ENCODE data around the gene TSPAN11.
"Not testable (repeated sequence)": the region's sequence is repeated elsewhere in the genome, so short reads cannot be mapped to it uniquely, and the experiment has no call there.

DNA sequence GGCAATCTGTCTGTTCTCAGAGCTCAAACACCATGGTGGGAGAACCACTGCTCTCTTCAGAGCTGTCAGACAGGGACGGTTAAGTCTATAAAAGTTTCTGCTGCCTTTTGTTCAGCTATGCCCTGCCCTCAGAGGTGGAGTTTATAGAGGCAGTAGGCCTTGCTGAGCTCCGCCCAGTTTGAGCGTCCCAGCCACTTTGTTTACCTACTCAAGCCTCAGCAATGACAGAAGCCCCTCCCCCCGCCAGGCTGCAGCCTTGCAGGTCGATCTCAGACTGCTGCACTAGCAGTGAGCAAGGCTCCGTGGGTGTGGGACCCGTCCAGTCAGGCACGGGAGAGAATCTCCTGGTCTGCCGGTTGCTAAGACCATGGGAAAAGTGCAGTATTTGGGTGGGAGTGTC, 32.0 kb upstream of the TSPAN11 start:
- TF ChIP-seq, protein P1, sequence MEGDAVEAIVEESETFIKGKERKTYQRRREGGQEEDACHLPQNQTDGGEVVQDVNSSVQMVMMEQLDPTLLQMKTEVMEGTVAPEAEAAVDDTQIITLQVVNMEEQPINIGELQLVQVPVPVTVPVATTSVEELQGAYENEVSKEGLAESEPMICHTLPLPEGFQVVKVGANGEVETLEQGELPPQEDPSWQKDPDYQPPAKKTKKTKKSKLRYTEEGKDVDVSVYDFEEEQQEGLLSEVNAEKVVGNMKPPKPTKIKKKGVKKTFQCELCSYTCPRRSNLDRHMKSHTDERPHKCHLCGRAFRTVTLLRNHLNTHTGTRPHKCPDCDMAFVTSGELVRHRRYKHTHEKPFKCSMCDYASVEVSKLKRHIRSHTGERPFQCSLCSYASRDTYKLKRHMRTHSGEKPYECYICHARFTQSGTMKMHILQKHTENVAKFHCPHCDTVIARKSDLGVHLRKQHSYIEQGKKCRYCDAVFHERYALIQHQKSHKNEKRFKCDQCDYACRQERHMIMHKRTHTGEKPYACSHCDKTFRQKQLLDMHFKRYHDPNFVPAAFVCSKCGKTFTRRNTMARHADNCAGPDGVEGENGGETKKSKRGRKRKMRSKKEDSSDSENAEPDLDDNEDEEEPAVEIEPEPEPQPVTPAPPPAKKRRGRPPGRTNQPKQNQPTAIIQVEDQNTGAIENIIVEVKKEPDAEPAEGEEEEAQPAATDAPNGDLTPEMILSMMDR (IDR thresholded peaks at IDR 0.05), result not testable (repeated sequence)
- TF ChIP-seq POLR2A, EP300 (IDR thresholded peaks at IDR 0.05): not testable (repeated sequence)

All from ovary (tissue), 3 donors.